ENCODE results near the gene MYOZ3.

MYOZ3 gene

GRCh38 chr5:150616506-150616905 lies 44.5 kb upstream of the MYOZ3 start:
- no peak for TF ChIP-seq CTCF (IDR thresholded peaks at IDR 0.05; ENCODE audit: extremely low read depth, missing control alignments)
- DNase-seq (ENCODE audit: low spot score), result no peak

- no peak for DNase-seq (ENCODE audit: low spot score)
- TF ChIP-seq CTCF (IDR thresholded peaks at IDR 0.05; ENCODE audit: extremely low read depth, missing control alignments), result no peak
These were observed 42.9 kb upstream of the MYOZ3 start for GRCh38 chr5:150618163-150618562.

- no peak for DNase-seq (ENCODE audit: low spot score)
- no peak for TF ChIP-seq CTCF (IDR thresholded peaks at IDR 0.05; ENCODE audit: extremely low read depth, missing control alignments)
These were observed 42.3 kb upstream of the MYOZ3 start for GRCh38 chr5:150618588-150619281.

- no peak for DNase-seq (ENCODE audit: low spot score)
- no peak for TF ChIP-seq CTCF (IDR thresholded peaks at IDR 0.05; ENCODE audit: extremely low read depth, missing control alignments)
These were observed 41.5 kb upstream of the MYOZ3 start for GRCh38 chr5:150619359-150620230.

GRCh38 chr5:150621301-150621700 lies 39.8 kb upstream of the MYOZ3 start:
- DNase-seq (ENCODE audit: low spot score), result no peak
- no peak for TF ChIP-seq CTCF (IDR thresholded peaks at IDR 0.05; ENCODE audit: extremely low read depth, missing control alignments)

- DNase-seq (ENCODE audit: low spot score), result no peak
- no peak for TF ChIP-seq CTCF (IDR thresholded peaks at IDR 0.05; ENCODE audit: extremely low read depth, missing control alignments)
These were observed 38.9 kb upstream of the MYOZ3 start for GRCh38 chr5:150622157-150622556.

Measured in GM20000 (cell line).